ENCODE measurements around the gene TBL2. TPM values are rescaled to one million over a fixed set of nuclear protein-coding genes. Genes with fewer than 3 reads are reported as not detected.

TBL2 gene
- total and polyA plus RNA-seq, 10 of the 15 experiments (the other 5 are each of a cell fraction or from before 2014, with no cell fraction given), result 1.1 to 49.7 (median 26.7) TPM

DNA sequence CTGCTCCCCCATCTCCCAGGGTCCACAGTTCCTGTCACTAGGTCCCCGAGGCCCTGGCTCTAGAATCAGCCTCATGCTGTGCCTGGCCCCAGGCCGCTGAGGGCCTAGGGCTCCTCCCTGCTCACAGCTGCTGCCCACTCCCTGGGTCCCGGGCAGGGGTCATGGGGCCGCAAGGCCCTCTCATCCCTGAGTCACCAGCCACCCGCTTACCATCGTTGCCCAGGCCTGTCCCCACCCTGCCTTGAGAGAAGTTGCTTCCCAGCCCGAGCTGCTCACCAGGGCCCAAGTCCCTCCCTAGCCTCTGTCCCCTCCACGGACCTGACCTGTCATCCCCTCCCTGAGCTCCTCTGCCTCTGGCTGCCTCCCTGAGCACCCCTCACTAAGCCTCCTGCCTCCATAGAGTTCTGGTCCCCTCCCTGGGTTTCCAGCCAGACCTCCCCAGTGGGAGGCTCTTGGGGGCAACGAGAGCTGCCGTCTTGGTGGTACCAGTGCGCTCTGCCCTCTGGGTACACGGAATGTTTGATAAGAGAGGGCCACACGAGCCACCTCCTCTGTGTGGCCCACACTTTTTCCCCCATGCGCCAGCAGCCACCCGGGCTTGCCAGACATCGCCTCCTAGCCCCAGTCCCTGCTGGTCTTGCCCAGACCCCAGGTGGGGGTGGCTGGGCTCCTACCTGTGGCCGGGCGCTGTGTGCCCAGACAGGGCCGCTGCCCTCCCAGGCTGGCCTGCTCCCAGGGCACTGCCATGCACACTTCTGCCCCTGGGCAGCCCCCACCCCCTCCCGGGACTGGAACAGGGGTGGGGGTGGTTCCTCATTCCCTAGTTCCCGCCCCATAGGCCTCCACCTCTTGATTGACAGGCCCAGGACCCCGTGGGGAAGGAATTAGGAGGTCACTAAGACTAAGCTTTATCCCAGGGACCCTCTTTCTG lies 24.6 kb upstream of the TBL2 start:
- no peaks in the 10 kb centered on the region for H3K4me1 ChIP-seq (ENCODE audit: control insufficient read depth, insufficient read depth, low read length)
- H3K4me3 ChIP-seq, result no peak overlapping the region
- in situ Hi-C loops (cut with MboI), result no loop called here
- H3K9me3 ChIP-seq (replicated peaks; ENCODE audit: control insufficient read depth, insufficient read depth, low read length), result no peaks in the 10 kb centered on the region
- H4K20me1 ChIP-seq (ENCODE audit: control insufficient read depth, insufficient read depth), result no peaks in the 10 kb centered on the region
- intact Hi-C loops (cut with micrococcal nuclease; ENCODE audit: unreplicated experiment), result no loop called here
- SMC1A ChIA-PET (ENCODE audit: uncharacterized antibody, unreplicated experiment), result interaction anchor here (0.9 kb wide), 1 partner anchor 26 kb away, joined by 3 read pairs; no protein-coding TSS in a partner anchor
- H2AFZ ChIP-seq (ENCODE audit: control insufficient read depth, low read depth, low read length), result no peak overlapping the region
- no peak for TF ChIP-seq STAT3 (IDR thresholded peaks at IDR 0.05; ENCODE audit: low read depth, low read length)
- TF ChIP-seq, protein P1, sequence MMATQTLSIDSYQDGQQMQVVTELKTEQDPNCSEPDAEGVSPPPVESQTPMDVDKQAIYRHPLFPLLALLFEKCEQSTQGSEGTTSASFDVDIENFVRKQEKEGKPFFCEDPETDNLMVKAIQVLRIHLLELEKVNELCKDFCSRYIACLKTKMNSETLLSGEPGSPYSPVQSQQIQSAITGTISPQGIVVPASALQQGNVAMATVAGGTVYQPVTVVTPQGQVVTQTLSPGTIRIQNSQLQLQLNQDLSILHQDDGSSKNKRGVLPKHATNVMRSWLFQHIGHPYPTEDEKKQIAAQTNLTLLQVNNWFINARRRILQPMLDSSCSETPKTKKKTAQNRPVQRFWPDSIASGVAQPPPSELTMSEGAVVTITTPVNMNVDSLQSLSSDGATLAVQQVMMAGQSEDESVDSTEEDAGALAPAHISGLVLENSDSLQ (IDR thresholded peaks at IDR 0.05), result peak; percentile 74
- TF ChIP-seq SUZ12 (IDR thresholded peaks at IDR 0.05; ENCODE audit: unreplicated experiment), result no peak
- TF ChIP-seq, protein P2, sequence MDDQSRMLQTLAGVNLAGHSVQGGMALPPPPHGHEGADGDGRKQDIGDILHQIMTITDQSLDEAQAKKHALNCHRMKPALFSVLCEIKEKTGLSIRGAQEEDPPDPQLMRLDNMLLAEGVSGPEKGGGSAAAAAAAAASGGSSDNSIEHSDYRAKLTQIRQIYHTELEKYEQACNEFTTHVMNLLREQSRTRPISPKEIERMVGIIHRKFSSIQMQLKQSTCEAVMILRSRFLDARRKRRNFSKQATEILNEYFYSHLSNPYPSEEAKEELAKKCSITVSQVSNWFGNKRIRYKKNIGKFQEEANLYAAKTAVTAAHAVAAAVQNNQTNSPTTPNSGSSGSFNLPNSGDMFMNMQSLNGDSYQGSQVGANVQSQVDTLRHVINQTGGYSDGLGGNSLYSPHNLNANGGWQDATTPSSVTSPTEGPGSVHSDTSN (IDR thresholded peaks at IDR 0.05; ENCODE audit: insufficient replicate concordance, low read depth, low read length), result peak; percentile 13
- TF ChIP-seq SUPT20H (IDR thresholded peaks at IDR 0.05; ENCODE audit: borderline replicate concordance, control insufficient read depth, low read depth, low read length), result no peak
- no peak for TF ChIP-seq FOXK2 (IDR thresholded peaks at IDR 0.05)
- no peaks in the 10 kb centered on the region; a peak in 1 of 4 replicates for H3K27me3 ChIP-seq (replicated peaks in 1 of 2; ENCODE audit: control insufficient read depth in 2 of 2, insufficient read depth in 2 of 2, low read length in 1 of 2)
- CTCF ChIA-PET, result interaction anchor here (1.4 kb wide), 1 partner anchor 122 kb away, joined by 6 read pairs; no protein-coding TSS in a partner anchor
- no peak overlapping the region for H3K27ac ChIP-seq (ENCODE audit: control insufficient read depth, insufficient read depth)
- 42% methylated on average over 22 of the region's 22 CpGs for WGBS (ENCODE audit: insufficient coverage, insufficient replicate concordance, low lambda C conversion rate, missing lambda C conversion rate)
- BruUV-seq (replicated peaks), result no TSS peak
- POLR2A ChIA-PET, result interaction anchor here (0.5 kb wide), 2 partner anchors 25 to 120 kb away, joined by 3 read pairs; partner anchors contain the start of gene TBL2
- H3K79me2 ChIP-seq (ENCODE audit: control insufficient read depth, insufficient read depth, low read length), result no peaks in the 10 kb centered on the region
- H3K9ac ChIP-seq (ENCODE audit: control insufficient read depth, insufficient read depth, low read length), result no peak overlapping the region
- RAD21 ChIA-PET (ENCODE audit: unreplicated experiment), result no interaction called here
- H3K36me3 ChIP-seq (ENCODE audit: control insufficient read depth in 2 of 2, insufficient read depth in 2 of 2, low read length in 1 of 2), result no peaks in the 10 kb centered on the region
- ATAC-seq (no peak), DNase-seq (ENCODE audit: low read depth, low spot score) (no peak), FAIRE-seq (no peak)
- H3K4me2 ChIP-seq (ENCODE audit: control insufficient read depth, insufficient read depth), result no peak overlapping the region

Data from GM12878 (cell line).